Measurements from ENCODE around the gene LTBP1.

LTBP1 gene

DNA sequence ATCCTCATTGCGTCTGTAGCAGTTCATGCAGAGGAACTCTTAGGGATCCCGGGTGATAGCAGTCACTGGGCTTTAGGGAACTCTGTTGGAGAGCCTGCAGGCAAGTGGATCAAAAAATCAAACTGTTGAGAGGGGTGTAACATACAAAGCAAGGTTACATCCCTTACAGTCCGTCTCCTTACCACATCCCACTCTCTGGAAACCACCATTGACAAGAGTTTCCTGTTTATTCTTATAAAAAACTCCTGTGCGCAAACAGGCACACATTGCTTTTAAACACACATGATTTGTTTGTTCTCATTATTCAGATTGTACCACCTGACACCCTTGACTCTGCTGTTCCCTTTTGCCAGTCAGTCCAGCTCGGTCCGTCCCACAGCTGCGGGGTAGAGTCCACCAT is 137.7 kb downstream of the LTBP1 start:
- no peak for DNase-seq

DNA sequence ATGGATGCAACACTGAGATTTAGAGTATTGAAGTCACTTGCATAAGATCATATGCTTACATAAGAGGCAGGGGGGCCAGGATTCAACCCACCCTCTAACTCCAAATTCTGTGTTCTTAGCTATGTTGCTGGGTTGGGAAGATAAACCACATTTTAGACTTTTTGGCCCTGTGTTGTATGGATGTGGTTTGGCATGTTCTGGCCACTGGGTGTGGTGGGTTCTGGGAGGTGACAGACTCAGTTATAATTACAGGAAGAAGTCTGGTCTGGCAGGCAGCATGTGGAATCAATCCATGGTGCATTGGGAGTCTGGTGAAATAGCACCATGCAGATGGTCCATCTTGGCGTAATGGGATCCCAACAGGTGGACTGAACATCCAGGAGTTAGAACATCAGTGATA is 138.9 kb downstream of the LTBP1 start:
- no peak for DNase-seq

DNA sequence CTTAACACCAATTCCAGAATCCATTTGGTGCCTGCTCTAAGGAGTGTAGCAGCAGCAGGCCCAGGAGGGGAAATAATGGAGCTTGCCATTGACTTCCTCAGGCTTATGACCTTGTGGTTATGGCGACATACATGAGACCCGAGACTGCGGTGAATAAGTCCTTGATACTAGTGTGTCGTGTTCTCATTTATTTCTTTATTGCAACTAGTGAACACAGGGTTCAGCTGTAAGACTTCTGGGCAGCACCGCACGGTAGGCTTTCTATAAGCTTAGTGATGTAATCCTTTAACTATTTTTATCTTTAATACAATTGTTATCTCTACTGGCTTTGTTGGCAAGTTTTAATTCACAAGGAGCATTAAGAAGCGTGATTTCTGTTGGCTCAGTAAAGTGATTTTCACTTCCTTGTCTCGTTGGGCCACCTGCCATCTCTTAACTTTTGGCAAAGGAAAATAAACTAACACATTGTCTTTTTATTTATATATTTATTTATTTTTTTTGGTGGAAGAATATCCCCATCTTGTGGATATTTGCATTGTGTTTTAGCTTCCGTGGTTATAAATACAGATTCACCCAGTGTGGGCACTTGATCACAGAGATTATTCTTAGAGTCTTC is 139.8 kb downstream of the LTBP1 start:
- DNase-seq = no peak

DNA sequence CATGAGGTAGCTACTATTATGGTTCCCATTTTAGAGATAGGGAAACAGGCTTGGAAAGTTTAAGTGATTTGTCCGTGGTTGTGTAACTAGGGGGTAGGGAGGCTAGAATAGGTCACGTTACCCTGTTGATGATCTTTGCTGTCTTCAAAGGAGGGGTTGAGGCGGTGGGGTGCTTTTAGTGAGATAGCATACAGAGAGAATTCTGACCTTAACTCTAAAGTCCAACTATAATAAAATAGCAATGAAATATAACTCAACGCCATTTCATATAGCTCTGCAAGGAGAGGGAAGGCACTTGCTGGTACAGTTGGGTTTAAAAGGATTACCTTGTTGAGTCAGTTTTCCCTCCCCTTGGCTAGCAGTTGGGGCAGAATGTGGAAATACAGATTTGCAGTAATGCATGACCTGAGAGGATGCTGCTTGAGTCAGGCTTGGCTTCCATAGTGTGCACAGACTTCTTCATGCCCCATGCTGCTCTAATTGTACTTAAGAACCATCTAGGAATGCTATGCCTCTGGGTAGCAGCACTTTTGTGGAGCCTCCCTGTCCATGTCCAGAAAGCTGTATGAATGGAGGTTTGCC is 143.9 kb downstream of the LTBP1 start:
- no peak for DNase-seq

DNA sequence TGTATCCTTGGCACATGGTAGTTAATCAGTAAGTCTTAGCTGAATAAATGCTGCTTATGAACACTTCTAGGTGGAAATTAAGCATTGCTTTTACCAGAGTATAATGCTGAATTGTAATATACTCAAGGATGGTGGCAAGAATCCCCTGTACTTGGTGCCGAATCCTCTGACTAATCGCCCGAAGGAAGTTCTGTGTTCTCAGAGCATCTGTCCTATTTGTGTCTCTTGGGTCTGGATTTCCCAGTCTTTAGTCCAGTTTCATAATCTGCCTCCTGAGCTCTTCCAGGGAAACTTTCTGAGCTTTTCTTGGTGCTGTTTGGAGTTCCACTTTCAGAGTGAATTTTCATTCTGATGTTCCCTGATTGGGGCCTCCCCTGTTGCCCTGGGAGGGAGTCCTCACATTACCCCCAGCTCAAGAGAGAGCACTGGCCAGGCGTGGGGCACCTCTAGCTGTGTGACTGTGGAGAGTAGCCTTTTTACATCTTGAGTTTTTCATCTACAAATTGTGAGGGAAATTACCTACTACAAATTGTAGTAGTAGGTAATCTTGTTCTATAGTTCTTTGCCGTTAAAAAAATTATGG is 144.9 kb downstream of the LTBP1 start:
- no peak for DNase-seq

DNA sequence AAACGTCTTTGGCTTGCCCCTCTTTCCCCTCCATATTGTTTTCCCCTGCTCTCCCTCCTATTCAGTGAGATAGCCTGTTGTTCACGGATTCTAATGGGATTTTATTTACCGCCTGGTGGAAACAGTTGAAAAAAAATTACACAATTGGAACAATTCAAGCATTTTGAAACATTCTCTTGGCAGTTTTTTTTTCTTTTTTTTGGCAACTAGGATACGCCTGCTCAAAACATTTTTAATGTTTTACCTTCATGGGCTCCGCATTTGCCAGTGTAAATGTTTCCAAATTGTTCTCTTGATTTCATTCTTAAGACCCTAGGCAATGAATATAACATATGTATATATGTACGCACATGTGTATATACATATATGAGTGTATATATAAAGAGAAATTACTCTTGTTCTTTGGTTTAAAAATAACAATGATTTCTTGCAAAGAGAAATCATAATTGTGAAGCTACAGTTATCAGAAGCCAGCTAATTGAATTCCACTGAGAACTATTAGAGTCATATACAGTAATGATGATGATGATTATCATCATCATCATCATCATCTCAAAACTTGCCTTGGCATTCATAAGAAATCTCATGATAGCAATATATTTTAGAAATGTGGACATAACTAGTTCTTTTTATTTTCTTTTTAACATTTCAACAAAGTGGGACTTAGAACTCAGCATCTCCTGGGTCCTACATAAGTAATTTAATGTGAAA is 146.7 kb downstream of the LTBP1 start:
- no peak for DNase-seq

DNA sequence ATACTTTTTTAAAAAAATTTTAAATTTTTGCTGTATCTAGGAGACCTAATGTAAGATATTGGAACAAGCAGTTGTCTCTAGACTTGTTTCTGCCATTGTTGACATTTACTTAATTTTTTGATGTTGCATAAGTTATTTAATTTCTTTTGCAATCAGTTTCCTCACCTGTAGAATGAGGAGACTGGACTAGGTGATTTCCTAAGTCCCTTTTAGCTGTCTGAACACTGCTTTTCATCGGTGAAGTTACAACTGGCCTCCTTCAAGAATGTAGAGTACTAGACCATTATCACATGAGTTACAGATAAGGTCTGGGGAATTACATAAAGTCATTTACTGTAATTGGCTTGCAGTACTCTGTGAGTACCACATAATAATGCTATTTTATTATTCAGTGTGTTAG is 147.6 kb downstream of the LTBP1 start:
- no peak for DNase-seq

DNA sequence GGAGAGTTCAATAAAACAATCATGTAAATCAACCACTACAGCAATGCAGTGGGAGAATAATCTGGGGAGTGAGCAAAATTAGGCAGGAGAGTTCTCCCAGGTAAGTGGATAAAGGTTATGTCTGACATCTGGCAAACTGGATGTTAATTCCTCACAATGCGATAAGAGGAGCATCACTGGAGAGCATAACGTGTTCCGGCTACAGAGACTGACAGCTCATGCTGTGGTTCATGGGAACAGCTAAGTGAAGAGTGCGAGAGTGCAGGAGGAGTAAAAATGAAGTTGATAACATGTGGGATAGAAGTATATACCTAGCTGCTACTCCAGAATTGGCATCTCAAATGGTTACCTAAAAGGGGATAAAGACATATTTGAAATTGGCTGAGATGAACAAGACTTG is 153.2 kb downstream of the LTBP1 start:
- DNase-seq = no peak

DNA sequence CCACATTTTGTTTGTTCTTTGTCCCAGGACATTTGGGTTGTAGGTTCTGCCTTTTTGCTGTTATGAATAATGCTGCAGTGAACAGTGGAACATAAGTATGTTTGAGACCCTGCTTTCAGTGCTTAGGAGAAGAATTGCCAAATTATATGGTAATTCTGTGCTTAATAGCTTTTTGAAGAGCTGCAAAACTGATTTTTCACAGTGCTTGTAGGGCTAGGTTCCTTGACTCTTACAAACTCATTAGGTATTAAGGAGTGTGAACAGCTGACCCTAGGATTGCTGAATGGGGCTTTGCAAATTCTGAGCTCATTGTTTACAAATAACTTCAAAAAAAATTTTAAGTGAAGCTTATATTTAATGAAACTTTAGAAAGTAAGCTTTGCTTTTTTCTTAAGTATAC is 154.2 kb downstream of the LTBP1 start:
- DNase-seq = no peak

DNA sequence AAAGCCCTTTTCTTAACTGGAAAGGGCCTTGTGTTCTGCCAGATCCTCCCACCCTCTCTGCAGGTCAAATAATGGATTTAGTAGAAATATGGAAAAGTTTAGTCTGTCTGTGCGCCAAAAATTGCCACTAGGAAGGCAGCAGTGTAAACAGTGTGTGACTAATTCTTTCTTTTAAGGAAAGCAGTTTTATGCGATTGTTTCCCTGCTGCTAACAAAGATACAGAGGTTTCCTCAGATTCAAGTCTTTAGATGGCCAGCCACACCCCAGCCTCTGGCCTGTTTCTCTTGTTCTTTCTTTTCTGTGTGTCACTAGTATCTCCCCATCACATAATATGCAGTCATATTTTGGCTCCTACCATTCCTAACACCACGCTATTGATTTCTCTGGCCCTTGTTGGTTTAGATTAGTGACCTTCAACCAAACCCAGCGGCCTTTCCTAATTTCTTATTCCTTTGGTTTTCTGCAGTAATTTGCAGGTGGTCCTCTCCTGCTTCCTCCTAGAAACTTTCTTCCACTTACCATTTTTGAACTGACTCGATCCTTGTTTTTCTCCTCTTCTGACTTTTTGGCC is 157.4 kb downstream of the LTBP1 start:
- no peak for DNase-seq

DNA sequence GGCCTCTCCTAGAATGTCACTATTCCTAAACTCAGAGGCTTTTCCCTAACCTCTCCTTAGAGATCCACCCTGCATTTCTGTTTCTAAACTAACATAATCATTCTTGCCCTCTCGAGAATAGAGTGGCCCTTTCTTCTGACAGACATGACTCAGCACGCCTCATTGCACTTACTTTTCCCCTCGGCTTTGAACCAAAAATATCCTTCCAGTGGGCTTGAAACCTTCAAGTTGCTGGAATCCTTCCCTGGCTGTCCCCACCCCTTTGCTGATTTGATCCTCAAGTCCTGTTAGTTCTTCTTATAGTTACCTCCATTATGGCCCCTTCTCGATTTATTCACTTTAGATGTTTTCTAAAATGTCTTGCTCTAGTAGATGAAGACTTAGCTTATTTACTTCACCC is 158.0 kb downstream of the LTBP1 start:
- DNase-seq = no peak

DNA sequence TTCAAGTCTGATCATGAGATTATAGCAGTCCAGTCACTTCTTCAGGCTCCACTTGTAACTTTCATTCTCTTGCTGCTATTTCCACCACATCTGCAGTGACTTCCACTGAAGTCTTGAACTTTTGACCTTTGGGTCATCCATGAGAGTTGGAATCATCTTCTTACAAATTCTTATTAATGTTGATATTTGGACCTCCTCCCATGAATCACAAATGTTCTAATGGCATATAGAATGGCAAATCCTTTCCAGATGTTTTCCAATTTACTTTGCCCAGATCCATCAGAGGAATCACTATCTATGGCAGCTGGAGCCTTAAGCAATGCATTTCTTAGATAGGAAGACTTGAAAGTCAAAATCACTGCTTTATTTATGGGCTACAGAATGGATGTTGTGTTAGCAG is 159.4 kb downstream of the LTBP1 start:
- DNase-seq = no peak

DNA sequence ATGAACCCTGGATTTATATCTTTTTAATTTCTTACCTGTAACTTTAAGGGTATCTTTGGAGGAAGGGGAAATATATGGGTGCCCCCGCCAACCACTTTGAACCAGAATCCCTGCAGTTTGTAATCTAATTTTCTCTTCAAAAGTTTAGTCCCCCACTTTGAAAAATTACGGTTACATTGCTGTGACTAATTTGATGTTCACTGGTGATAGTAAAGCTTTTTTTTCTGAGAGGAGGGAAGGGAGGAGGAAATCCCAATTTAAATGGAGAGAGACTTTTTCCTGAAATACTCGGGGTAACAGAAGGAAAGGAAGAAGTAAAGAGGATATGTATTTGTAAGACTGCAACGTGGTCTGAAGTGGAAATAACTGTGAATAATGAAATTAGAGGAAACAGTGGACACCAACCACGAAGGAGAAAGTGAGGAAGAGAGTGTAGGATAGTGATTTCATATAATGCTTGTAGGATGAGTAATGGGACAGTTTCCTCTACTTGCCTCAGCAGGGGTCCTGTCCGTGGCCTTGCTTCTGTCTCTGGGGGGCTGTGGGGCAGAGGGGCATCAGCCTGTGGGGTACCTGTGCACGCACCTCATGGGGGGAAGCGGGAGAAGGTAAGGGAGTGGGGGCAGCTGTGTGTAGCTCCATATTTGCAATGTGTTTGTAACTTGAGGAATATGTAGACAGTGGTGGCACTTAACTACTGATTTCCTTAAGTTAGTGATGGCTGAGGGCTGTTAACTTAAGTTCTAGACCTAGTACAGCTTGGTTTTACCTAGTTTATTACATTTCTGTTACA is 161.1 kb downstream of the LTBP1 start:
- DNase-seq = no peak

DNA sequence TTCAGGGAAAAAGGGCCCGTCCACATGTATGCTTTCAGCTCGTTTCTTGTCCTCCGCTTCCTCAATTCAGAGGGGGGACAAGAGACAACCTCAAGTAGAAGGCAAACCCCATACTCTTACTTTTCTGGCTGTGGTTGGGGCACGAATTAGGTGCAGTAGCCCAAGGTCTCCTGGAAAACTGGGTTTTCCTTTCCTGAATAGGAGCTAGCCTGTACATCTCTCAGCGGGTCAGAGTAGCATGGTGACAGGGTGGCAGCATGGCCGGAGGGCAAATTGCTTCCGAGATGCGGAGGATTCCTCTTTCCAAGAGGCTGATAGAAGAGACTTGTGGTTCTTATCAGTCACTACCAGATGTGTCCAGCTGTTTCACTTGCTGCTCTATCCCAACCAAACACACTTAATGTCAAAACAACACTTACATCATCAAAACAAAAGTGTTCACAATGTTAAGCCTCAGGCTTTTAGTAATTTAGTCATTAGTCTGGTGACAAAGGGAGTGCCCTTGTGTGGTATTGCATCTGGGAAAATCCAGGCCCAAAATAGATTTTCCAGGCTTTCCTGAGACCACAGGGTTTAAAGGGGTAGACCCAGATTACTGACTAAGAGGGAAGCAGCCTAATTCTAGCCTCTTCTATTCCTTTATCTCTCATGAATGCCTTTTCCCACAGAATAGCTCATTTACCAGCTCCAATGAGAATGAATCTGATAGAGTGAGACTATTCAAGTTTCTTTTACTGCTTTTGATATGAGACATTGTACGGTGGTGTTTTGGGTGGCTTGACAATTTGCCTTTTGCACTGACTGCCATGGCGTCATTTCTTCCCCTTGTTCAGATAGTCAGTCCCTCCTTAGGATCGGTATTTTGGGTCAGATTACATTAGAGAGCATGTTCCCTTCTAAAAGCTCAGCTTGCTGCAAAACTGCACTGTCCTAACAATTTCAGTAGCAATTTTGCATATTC is 162.0 kb downstream of the LTBP1 start:
- DNase-seq = no peak

DNA sequence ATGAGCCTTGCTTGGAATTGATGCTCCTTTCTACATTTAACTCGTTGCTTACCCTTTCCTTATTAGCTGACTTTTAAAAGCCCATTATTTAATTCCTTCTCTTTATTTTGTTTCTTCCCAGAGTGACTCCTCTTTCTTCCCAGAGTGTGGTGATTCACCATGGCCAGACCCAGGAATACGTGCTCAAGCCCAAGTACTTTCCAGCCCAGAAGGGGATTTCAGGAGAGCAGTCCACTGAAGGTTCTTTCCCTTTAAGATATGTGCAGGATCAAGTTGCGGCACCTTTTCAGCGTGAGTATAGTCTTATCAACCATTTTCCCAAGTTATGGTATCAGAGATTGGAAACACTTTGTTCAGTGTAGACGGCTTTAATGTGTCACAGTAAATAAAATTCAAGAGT is 163.7 kb downstream of the LTBP1 start:
- no peak for DNase-seq

DNA sequence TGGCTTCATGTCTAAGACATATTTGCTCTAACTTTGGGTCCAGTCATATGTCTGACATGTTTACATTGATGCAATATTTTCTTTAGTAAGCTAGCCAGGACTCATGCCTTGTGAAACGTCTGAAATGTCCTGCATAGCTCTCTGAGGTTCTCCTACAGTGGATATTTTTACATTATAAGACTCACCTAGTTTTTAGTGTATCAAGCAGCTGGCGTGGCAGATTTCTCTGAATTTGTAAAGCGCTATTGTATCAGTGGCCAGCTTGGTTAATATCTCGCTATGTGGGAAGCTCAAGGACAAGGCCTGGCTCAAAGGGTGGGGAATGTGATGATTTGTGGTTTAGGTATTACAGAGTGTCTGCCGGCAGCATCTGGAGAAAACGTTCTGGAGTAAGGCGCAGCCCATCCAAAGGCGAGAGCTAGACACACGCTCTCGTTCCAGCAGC is 164.3 kb downstream of the LTBP1 start:
- no peak for DNase-seq

DNA sequence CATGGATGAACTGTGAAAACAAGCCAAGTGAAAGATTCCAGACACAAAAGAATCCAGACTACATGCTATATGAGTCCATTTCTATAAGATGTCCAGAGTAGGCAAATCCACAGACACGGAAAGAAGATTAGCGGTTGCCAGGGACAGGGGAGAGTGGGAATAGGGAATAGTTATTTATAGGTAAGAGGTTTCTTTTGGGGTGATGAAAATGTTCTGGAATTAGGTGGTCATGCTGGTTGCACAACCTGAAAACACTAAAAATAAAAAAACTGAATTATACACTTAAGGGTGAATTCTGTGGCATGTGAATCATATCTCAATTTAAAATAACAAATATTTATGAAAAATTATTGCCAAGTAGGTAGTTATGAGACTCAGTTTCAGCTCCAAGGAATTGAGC is 168.4 kb downstream of the LTBP1 start:
- DNase-seq = no peak

DNA sequence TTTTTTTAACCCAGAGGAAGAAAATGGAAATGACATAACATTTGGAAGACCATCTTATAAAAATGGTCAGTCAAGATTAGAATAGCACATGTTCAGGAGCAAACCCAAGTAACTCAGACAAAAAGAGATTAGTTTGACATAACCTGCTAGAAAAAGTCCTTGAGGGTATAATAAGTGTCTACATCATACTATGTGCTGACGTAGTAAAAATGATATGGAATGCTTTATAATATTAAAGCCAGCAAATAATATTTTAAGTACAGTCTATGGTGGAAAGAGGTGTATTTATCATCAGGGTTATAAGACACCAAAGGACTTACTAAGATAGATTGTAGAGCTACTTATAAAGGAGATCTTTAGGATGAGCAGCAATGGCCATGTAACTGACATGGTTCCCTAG is 169.0 kb downstream of the LTBP1 start:
- DNase-seq = no peak

DNA sequence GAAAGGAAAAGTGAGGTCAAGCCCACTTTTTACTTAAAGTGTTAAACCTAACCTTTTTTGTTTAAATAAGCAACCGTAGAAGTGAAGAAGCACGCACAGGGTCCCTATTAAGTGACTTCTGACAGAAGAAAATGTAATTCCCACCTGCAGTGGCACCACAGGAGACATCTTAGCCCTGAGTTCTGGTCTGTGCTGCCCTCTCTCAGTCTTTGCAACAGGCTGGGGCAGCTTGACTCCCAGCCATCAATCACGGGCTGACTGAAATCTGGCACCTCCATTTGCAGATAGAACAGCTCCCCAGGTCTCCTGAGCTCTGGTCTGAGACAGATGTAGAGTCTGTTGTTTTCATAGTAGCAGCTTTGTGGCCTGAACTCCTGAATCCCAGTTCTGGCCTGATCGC is 170.0 kb downstream of the LTBP1 start:
- no peak for DNase-seq

DNA sequence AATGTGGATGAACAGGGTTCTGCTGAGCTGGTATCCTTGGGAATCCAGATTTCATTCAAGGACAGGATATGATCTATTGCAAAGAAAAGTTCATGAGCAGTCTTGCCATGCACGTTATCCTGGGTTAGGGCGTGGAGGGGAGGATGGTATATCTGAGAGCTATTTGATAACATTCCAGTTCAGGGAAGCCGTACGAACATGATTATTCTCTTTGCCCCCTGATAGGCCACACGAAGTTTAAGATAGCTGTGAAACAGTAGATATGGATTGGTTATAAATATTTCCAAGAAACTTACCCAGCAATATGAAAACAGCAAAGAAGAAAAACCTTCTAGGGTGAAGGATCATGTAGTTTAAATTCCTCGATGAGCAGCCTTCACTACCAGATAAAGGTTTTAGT is 171.9 kb downstream of the LTBP1 start:
- no peak for DNase-seq

DNA sequence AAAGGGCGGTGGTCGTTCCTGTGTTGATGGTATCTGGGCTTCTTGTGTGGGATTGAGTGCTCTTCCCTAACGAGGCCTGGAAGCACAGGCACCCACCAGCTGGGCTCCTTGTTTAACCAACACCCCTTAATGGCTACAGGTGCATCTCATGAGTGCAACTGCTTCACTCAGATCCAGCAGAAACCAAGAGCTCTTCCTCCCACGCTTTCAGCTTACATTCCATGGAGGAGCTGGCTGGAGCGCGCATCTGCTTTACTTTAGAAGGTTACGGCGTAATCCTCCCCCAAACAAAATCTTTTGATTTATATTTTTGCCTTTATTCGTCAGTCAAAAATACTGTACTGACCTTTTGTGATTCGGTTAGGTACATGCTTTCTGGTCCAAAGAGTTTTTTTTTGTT is 174.7 kb downstream of the LTBP1 start:
- DNase-seq = no peak

DNA sequence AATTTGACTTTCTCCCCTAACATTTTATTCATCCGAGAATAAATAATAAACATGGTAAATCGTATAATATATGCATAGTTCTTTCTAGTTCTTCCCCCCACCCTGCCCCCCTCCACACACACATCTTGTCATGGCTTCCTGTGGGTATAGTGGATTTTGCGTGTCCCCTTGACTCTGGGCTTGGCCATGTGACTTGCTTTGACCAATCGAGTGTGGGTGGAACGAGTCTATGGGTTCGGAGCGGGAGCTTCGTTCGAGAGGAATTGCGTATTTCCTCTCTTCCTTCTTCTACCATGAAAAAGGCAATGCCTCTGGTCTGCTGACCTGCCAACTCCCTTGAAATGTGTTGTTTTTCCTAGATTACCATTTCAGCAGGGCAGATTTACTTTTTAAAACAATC is 175.2 kb downstream of the LTBP1 start:
- DNase-seq = no peak
